Stimulated activated CD4-positive, alpha-beta T cell treated with anti-CD3 and anti-CD28 coated beads, Interleukin-1b, Interleukin-23, amount 100 ng/mL, for 4 hours (primary cell): ENCODE measurements around the gene CMPK1.

ENCODE experiments used
- DNase-seq, 2 donors: peaks; one replicate each; pipeline ENCODE4 v3.0.0-alpha.2; 2020; ENCODE audit warnings: low read depth in 2 of 2

Gene CMPK1

GRCh38 chr1:47396671-47397196 is 63.1 kb downstream of the CMPK1 start:
- no peak for DNase-seq

GRCh38 chr1:47399138-47399845 is 65.7 kb downstream of the CMPK1 start:
- no peak for DNase-seq

- DNase-seq, result no peak
Observed at GRCh38 chr1:47399846-47400155, 66.2 kb downstream of the CMPK1 start.

DNA sequence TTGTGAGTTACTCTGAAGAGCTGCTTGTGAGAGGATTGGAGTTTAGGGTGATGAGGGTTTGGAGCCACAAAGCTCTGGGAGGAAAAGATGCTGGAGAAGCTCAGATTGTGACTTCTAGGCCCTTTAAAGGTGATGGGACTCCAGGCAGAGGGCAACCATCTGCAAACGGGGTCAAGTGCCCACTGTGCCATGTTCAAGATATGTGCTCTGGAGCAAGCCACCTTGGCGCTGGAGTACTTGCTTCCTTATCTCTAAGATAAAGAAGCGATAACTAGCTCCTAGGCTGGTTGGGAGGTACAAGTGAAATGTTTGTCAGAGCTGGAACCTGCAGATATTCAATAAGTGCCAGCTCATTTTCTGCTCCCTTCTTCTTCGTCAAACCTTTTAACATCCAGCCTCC is 68.2 kb downstream of the CMPK1 start:
- DNase-seq, result no peak

DNA sequence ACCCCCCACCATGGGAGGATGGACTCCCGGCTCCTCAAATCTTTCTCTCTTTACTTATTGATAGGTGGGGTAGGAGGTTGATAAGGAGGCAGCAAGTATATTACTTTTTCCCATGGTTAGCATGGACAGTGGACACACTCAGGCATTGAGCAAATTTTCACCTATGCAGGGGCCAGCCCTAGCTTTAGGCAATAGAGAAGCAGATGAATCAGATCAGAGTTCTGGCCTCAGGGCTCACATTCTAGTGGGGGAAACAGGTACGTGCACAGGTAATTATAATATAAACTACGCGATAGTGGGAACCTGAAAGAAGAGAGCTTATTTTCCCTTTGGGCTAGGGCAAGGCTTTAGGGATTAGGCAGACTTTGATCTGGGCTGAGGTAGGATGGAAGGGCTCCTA is 69.0 kb downstream of the CMPK1 start:
- DNase-seq, result no peak

DNA sequence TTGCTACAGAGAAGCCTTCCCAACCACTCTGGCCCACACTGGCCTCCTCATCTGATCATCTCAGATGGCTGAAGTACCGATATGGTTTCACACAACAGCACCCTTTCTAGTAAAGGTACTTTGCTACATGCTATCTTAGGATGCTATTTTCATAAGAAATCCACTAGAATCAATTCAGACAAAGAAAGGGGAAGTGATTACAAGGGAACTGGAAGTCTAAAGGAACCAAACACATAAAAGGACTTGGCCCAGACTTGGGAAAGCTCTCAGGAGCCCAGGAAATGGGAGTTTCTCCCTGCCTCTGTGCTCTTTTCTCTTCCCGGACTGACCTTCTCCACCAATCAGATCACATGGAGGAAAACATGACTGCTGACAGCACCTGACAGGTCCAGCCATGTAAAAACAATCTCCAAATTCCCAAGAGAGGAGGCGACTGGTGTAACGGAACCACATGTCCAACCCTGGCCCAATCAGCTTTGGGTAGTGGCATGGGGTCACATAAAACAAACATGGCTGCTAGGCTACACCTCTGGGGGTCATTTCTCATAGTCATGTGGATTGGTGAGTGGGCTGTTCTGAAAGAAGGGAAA is 69.8 kb downstream of the CMPK1 start:
- DNase-seq, result no peak

DNA sequence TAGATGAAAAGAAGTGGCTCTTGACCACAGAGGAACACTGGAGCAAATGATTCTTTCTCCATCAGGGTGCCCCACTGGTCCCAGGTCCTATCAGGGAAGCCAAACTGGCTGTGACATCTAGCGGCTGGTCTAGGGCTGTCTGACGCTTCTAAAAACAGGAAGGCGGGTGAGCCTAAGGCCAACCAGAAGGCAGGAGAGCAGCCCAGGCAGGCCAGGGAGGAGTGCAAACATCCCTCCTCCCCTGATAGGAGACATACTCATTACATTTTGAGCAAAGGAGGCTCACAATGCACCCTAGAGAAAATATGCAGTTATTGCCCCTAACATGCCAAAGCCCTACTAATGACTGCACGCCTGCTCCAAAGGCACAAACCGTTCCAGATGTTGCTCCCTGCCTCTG is 72.1 kb downstream of the CMPK1 start:
- DNase-seq, result no peak

DNA sequence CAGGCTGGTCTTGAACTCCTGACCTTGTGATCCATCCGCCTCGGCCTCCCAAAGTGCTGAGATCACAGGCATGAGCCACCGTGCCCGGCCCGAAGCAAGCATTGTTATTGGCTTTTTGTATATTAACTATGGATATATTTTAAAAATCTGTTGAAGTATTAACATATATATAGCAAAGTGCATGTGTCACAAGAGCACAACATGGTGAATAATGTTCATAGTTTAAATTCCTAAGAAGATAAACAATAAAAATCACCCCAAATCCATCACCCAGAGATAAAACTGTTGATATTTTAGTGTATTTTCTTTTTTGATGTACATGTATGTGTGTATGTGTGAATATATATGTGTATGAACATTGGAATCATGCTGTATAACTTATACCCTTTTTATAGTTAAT is 73.4 kb downstream of the CMPK1 start:
- no peak for DNase-seq

GRCh38 chr1:47407481-47407880 is 73.9 kb downstream of the CMPK1 start:
- no peak for DNase-seq

- no peak for DNase-seq
Observed at GRCh38 chr1:47409311-47410067, 75.9 kb downstream of the CMPK1 start.

DNA sequence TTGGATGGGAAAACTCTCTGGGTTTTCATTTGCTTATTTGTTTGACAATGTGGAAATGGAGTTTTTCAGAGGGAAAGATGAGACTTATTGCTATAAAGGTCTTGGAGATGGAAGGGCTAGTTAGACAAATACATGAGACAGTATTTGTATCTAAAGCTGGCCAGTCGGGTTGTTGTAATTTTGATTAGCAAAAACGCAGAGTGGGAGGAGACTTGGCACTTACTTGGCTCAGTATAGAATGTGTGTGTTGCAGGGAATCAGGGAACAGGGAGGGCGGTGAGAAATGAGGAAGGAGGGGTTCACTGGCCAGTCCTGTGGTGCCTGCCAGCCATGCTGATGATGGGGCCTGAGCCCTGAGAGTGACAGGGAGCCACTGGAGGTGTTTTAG is 76.5 kb downstream of the CMPK1 start:
- DNase-seq, result no peak

DNA sequence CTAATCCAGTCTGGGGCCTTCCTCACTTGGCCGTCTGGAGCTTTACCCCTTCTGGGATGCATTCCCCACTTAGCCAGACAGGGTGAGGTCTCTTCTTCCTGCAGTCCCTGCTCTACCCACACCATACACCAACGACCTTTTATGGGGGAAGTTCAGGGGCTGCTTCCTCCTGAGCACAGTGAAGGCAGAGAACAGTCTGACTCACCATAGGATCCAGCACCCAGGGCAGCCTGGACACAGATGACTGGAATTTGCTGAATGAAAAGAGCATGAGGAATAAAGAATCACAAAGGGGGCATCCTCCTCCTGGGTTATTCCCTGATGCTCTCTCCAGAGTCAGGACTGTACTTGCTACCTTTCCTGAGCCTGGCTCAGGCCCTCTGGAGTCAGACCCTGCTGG is 77.8 kb downstream of the CMPK1 start:
- DNase-seq, result no peak

- no peak for DNase-seq
Observed at GRCh38 chr1:47412437-47412836, 78.8 kb downstream of the CMPK1 start.

GRCh38 chr1:47415728-47416318 is 82.2 kb downstream of the CMPK1 start, which contains the start of gene FOXE3:
TSS of gene FOXE3 (plus strand) at chr1:47416285. CDS start at chr1:47416316, 31 bp downstream.
- no peak for DNase-seq

GRCh38 chr1:47416319-47417169 is 83.0 kb downstream of the CMPK1 start:
- no peak for DNase-seq

- no peak for DNase-seq
Observed at GRCh38 chr1:47417170-47418044, 83.8 kb downstream of the CMPK1 start.

GRCh38 chr1:47418122-47418521 is 84.5 kb downstream of the CMPK1 start:
- no peak for DNase-seq

GRCh38 chr1:47418681-47419325 is 85.2 kb downstream of the CMPK1 start:
- DNase-seq, result no peak

DNA sequence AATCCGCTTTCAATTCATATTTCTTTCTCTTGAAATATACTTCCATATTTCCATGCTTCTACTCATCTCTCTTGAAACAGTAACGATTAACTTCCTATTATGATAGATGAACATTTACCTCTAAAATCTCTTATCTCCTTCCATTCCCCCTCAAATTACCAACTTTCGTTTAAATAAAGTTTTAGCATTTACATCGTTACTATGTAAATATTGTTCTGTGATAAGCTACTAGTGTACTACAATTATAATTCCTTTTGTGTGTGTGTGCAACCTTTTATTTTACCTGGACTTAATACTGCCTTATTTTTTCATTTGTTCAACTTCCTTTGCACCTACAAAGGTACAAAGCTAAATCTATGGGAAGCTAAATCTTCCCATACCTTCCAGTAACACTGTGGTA is 87.0 kb downstream of the CMPK1 start:
- DNase-seq, result no peak

GRCh38 chr1:47423872-47424271 is 90.3 kb downstream of the CMPK1 start:
- no peak for DNase-seq
